NCI-H2227 treated with DMSO at 0.1 percent for 48 hours (cell line): ENCODE measurements around the gene NUDT14.

ENCODE experiments used
- DNase-seq: peaks from one replicate; lab custom pipeline; 2025; lab: John Stamatoyannopoulos, UW

NUDT14 gene

DNA sequence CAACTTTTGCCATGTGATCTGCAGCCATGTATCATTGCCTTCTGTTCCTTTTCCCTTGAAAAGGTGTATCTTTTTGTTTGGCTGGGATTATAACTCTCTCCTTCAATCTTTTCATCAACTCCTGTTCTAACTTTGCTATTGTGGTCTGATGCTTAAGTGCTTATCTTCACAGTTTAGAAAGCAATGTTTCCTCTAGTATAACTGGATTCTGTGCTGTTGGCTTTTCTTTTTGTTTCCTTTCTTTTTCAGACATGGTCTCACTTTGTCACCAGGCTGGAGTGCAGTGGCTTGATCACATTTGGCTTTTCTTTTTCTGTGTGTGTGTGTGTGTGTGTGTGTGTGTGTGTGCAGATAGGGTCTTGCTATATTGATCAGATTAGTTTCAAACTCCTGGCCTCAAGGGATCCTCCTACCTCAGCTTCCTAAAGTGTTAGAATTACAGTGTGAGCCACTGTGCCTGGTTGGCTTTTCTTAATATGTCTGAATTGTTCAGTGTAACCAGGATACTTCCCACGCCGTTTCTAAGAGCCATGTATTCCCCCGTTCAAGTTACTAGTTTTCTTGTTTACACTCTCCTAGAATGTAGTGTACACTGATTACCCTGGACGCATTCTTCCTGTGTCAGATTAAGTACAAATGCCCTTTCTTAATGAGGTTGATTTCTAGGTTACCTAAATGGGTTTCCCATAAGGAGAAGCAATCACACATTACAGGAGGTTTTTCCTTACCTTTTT is 48.0 kb downstream of the NUDT14 start:
- DNase-seq, result no peak

DNA sequence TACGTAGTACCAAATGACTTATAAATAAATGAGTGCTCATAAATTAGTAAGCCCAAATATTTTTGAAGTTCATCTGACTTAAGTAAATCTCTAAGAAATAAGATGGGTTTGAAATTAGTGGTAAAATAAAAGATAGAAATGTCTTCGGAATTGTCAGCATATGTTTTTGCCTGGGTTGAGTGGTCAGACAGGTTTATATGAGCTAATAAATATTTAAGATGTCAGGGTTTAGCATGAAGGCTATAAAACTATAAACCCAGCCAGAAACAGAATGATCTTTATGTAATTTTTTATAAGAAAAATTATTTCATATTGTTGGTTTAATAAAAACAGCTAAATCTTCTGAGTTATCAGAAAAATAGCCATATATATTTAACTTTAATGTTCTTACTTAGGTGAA is 49.9 kb downstream of the NUDT14 start:
- DNase-seq, result no peak

DNA sequence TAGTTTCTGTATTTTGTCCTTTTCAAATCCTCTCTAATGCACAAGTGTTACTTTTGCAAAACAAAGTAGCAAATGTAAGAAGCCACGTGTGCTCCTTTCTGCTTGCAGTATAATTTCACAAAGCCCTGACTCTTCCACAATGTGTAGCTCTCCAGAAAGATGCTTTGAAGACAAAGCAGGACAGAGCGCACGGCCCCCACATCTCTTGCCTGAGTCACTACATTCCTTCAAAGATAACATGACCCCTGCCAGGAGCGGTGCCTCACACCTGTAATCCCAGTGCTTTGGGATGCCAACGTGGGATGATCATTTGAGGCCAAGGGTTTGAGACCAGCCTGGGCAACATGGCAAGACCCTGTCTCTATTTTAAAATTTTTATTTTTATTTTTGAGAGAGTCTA is 53.1 kb downstream of the NUDT14 start:
- DNase-seq, result no peak

DNA sequence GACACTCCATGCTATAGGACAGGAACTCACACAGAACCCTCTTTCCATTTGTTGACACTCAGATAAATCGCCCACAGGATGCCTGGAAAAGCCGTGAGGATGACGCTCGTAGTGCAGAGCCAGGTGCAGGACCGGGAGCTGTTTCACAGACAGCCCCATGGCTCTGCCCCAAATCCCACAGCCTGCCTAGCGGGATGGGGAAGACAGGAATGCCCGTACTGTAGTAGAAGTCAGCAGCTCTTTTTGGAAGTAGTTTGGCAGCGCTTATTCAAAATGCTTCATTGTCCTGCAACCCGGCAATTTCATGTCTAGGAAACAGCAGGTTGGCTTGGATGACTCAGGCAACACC is 54.2 kb downstream of the NUDT14 start:
- DNase-seq, result peak; percentile 19

DNA sequence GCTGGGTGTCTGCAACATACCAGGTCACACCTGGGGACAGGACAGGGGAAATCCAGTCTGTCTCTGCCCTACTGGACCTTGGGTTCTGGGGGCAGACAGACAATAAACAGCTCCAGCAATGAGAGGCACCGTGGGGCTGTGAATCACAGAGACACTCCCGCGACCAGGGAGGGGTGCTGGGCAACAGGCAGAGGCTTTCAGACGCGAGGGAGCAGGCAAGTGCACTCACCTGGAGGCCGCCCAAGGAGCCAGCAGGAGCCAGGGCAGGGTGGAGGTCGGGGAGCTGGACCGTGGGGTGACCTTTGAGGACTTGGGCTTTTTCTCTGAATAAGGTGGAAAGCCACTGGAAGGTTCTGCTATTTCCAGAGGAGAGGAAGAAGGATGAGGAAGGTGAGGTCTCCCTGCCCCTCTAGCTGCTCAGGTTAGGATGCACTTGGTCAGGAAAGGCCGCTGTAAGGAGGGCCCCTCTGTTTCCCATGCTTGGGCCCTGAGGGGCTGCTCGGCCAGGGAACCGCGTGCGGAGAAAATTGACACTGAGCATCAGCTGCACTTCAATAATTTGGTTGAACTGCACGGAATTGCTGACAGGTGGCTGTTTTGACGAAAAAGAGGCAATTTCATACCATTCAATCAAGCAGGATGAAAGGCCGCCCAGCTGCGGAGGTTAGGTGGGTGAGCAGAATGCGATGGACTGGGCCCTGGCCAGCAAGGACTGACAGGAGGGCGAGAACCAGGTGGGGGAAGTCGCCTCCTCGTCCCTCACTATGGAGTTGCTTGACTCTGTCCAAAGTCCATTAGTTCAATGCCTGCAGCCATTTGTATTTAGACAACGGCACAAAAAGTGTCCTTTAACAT is 54.8 kb downstream of the NUDT14 start:
- DNase-seq, result peak; percentile 16

DNA sequence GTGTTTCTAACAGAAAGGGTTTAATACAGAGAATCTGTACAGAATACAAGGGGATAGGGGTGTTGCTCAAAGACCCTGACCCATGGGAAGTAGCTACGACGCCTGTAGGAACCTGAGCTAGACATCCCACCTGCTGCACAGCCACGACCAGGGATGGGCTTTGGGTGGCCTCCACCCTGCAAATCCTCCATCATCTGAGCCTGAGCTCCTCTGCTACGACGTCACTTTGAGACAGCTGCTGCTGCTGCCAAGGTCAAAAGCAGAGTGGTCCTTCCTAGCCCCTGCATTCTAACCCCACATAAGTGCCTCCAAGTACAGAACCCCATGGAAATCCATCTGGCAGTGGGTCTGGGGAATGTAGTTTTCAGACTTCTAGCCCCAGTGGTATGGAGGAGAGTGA is 56.3 kb downstream of the NUDT14 start:
- DNase-seq, result no peak

DNA sequence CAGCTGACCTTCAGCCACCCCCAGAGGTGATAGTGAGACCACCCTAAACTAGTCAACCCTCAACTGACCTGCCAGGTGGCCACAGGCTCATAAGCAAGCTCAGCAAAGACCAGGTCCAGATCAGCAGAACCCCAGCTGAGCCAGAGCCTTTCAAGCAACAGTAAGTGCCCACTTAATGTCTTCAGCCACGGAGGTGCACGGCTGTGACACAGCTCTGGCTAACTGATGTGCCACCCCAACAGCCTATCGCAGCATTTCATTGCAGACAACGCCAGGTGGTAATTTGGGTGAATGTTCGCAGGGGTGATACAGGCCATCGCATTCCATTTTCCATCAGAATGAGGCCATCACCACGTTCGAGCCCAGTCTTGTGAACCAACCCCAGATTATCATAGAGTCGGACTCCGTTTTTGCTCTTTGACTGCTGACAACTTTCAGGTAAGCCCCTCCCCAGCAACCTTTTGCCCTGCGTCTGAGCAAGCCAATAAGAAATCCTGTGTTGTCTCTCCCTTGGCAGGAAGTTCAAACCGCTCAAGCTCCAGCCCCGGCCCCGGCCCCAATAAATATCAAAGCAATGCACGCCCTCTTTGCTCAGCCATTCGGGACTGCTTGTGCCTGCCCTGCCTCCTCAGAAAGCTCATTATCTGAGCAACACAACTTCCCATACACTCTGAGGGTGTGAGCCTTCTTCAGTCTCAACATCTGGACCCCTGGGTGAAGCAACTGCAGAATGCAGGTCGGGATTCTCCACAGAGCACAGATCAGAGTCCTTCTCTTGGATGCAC is 56.9 kb downstream of the NUDT14 start:
- DNase-seq, result no peak

DNA sequence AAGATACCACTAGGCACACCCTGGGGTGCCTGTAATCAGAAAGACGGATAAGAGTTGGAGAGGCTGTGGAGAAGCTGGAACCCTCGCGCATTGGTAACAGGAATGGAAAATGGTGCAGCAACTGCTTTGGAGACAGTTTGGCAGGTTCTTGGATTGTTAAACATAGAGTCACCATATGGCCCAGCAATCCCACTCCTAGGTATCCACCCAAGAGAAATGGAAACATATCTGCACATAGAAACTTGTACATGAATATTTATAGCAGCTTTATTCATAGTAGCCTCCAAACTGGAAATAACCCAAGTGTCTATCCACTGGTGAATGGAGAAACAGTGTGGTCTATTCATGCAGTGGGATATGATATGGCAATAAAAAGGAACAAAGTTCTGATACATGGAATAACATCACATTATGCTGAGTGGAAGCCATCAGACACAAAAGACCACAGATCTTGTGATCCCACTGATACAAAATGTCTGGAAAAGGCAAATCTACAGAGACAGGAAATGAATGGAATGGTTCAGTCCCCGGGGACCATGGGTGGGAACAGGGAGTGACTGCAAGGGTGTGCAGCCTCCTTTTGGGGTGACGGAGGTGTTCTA is 57.9 kb downstream of the NUDT14 start:
- no peak for DNase-seq
